Cardiac fibroblast (primary cell): ENCODE data around the gene PAX8.
"Not testable (repeated sequence)": the region's sequence is repeated elsewhere in the genome, so short reads cannot be mapped to it uniquely, and the experiment has no call there.

Experiments
- DNase-seq, 2 donors: peaks; one replicate each; pipeline versions ENCODE4 v3.0.0 to v3.0.0-alpha.2; 2010; ENCODE audit warnings: low read depth in 2 of 2
- H3K4me3 ChIP-seq, 2 donors: replicated peaks in 1 of 2; 1 replicate in 1 of 2; 2 replicates in 1 of 2; pipeline ENCODE4 v1.5.1; 2011; ENCODE audit warnings: low read depth in 2 of 2, low read length in 2 of 2, mild to moderate bottlenecking in 2 of 2, moderate library complexity in 1 of 2
- CTCF ChIP-seq: IDR thresholded peaks from one replicate; pipeline ENCODE4 v1.5.1; 2011; ENCODE audit warnings: low read depth, mild to moderate bottlenecking, low read length, inconsistent platforms

Gene PAX8

GRCh38 chr2:113297590-113297989 is 18.9 kb upstream of the PAX8 start:
- TF ChIP-seq CTCF: peak; percentile 40
- not testable (repeated sequence) for H3K4me3 ChIP-seq
- peak in 1 of 2 donors; percentile 31 for DNase-seq

GRCh38 chr2:113291191-113291590 is 12.5 kb upstream of the PAX8 start:
- no peak for DNase-seq
- TF ChIP-seq CTCF: no peak
- no peak overlapping the region for H3K4me3 ChIP-seq

- DNase-seq, H3K4me3 ChIP-seq: not testable (repeated sequence)
Observed at GRCh38 chr2:113288674-113289149, 10.0 kb upstream of the PAX8 start.

- DNase-seq, H3K4me3 ChIP-seq: not testable (repeated sequence)
Observed at GRCh38 chr2:113288117-113288673, 9.5 kb upstream of the PAX8 start.

- no peak for TF ChIP-seq CTCF
- no peak overlapping the region for H3K4me3 ChIP-seq
- no peak for DNase-seq
Observed at GRCh38 chr2:113285816-113286215, 7.1 kb upstream of the PAX8 start.

- peak in 1 of 2 donors; percentile 28 for DNase-seq
- H3K4me3 ChIP-seq: not testable (repeated sequence)
Observed at GRCh38 chr2:113284999-113285398, 6.3 kb upstream of the PAX8 start.

- H3K4me3 ChIP-seq: no peak overlapping the region
- DNase-seq: peak; percentile 18 to 45
- no peak for TF ChIP-seq CTCF
Observed at GRCh38 chr2:113284476-113284875, 5.8 kb upstream of the PAX8 start.

- TF ChIP-seq CTCF: no peak
- no peak overlapping the region for H3K4me3 ChIP-seq
- DNase-seq: peak; percentile 90 to 91
Observed at GRCh38 chr2:113283704-113284284, 5.1 kb upstream of the PAX8 start.
